IPS-18a (cell line): ENCODE data around the gene OR1I1.

Experiments
- H3K27ac ChIP-seq: one replicate; pipeline ENCODE4 v1.5.1; 2013; ENCODE audit warnings: low read length
- H3K27me3 ChIP-seq: one replicate; pipeline ENCODE4 v1.6.1; 2013; ENCODE audit warnings: mild to moderate bottlenecking, low read length; ENCODE audit not compliant: control insufficient read depth, insufficient read depth
- H3K36me3 ChIP-seq: one replicate; pipeline ENCODE4 v1.6.1; 2013; ENCODE audit warnings: low read depth, low read length; ENCODE audit not compliant: control insufficient read depth
- H3K4me1 ChIP-seq: one replicate; pipeline ENCODE4 v1.6.1; 2013; ENCODE audit warnings: low read depth, low read length; ENCODE audit not compliant: control insufficient read depth
- H3K4me3 ChIP-seq: one replicate; pipeline ENCODE4 v1.5.1; 2013; ENCODE audit warnings: low read length
- H3K9ac ChIP-seq: one replicate; pipeline ENCODE4 v1.6.1; 2013; ENCODE audit warnings: mild to moderate bottlenecking, low read length, moderate library complexity
- H3K9me3 ChIP-seq: one replicate; pipeline ENCODE4 v1.6.1; 2013; ENCODE audit warnings: low read depth, low read length; ENCODE audit not compliant: control insufficient read depth

The OR1I1 gene, protein sequence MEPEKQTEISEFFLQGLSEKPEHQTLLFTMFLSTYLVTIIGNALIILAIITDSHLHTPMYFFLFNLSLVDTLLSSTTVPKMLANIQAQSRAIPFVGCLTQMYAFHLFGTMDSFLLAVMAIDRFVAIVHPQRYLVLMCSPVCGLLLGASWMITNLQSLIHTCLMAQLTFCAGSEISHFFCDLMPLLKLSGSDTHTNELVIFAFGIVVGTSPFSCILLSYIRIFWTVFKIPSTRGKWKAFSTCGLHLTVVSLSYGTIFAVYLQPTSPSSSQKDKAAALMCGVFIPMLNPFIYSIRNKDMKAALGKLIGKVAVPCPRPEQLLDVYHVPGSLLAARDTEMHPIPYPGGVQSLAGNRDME

DNA sequence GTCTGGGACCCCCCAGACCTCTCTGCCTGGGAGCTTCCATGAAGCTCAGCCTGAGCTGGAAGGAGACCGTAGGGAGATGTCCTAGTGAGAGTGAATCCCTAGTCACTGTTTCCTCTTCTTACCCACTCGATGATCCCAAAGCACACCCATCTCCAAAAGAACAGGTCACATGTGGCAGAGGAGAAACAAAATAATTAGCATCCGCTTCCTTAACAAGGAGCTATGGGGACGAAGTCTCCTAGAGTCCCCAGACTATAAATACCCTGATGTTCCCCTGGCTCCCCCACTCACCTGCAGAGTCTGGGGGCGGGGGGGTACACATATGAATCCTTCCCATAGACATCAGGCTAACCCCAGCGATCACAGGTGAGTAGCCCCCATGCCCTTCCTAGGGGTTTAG lies at the start of gene OR1I1:
Gene OR1I1, plus strand, starts transcription at position 301 of the 400 bp plus-strand sequence. CDS start 4,855 bp downstream, outside the sequence.
- no peaks in the 10 kb centered on the region for H3K4me1 ChIP-seq
- no peak within 1 kb of the TSS for H3K9ac ChIP-seq
- no peak within 1 kb of the TSS for H3K4me3 ChIP-seq
- H3K27me3 ChIP-seq = peaks cover 3% of the 10 kb centered on the region
- H3K36me3 ChIP-seq = no peaks in the 10 kb centered on the region
- no peak within 1 kb of the TSS for H3K27ac ChIP-seq
- no peaks in the 10 kb centered on the region for H3K9me3 ChIP-seq

DNA sequence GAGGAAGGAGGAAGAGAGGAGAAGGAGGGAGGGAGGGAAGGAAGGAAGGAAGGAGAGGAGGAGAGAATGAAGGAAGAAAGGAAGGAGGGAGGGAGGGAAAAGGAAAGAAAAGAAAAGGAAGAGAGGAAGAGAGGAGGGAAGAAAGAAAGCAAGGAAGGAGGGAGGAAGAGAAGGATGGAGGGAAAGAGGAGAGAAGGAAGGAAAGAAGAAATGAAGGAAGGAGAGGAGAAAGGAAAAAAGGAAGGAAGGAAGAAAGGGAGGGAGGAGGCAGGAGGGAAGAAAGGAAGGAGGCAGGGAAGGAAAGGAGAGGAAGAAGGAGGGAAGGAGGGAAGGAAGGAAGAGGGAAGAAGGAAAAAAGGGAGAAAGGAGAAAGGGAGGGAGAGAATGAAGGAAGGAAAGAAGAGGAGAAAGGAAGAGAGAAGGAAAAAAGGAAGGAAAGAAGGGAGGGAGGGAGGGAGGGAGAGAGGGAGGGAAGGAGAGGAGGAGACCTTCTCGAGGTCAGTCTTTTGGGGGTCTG lies 46.2 kb upstream of the OR1I1 start:
- H3K36me3 ChIP-seq = no peaks in the 10 kb centered on the region
- no peaks in the 10 kb centered on the region for H3K27me3 ChIP-seq
- no peak overlapping the region for H3K27ac ChIP-seq
- H3K9ac ChIP-seq = no peak overlapping the region
- H3K4me1 ChIP-seq = no peaks in the 10 kb centered on the region
- no peak overlapping the region for H3K4me3 ChIP-seq
- H3K9me3 ChIP-seq = peaks cover 7% of the 10 kb centered on the region

DNA sequence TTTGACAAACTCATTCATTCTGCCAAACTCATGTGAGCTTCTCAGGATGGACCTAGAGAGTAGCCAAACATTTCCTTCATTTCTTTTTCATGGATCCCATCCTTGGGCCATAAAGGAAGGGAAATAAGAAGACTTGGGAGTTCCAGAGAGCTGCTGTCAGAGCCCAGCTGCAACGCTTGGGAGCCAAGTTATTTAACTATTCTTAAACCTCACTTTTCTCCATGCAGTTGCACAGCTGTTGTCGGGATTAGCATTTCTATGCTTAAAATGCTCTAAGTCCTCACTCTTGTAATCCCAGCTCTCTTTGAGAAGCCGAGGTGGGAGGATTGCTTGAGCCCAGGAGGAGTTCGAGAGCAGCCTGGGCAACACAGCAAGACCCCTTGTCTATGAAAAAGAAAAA lies 44.4 kb upstream of the OR1I1 start:
- Histone ChIP-seq H3K27me3 (no peaks in the 10 kb centered on the region), H3K36me3 (no peaks in the 10 kb centered on the region), H3K4me3 (no peak overlapping the region), H3K9me3 (peaks cover 7% of the 10 kb centered on the region), H3K9ac (no peak overlapping the region), H3K27ac (no peak overlapping the region), H3K4me1 (no peaks in the 10 kb centered on the region)

DNA sequence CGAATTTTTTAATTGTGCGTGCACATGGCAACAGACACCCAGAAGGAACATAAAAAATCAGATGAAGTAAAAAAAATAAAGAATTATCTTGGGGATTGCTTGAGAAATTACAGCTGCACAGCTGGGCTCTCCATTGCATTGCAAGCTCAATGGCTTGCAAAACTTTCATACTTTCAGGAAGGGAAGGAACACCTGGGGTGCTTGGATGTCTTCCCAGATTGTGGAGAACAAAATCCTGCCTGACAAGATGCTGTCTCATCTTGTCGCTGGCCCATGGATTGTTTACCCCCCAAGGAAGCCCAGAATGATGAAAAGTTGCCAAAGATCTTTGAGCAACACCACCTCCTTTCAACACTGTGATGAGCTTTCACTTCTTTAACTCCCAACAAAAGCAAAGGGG lies 43.7 kb upstream of the OR1I1 start:
- Histone ChIP-seq H3K27me3 (no peaks in the 10 kb centered on the region), H3K4me1 (no peaks in the 10 kb centered on the region), H3K9me3 (peaks cover 7% of the 10 kb centered on the region), H3K9ac (no peak overlapping the region), H3K27ac (no peak overlapping the region), H3K4me3 (no peak overlapping the region), H3K36me3 (no peaks in the 10 kb centered on the region)

DNA sequence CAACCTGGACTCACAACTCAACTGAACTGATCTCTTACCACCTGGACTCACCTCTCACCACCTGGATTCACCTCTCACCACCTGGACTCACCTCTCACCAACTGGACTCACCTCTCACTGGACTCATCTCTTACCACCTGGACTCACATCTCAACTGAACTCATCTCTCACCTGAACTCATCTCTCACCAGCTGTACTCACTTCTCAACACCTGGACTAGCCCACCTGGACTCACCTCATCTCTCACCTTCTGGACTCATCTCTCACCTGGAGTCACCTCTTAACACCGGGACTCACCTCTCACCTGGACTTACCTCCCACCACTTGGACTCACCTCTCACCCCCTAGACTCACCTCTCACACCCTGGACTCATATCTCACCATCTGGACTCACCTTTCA lies 40.0 kb upstream of the OR1I1 start:
- peaks cover 21% of the 10 kb centered on the region for H3K9me3 ChIP-seq
- H3K4me3 ChIP-seq = no peak overlapping the region

DNA sequence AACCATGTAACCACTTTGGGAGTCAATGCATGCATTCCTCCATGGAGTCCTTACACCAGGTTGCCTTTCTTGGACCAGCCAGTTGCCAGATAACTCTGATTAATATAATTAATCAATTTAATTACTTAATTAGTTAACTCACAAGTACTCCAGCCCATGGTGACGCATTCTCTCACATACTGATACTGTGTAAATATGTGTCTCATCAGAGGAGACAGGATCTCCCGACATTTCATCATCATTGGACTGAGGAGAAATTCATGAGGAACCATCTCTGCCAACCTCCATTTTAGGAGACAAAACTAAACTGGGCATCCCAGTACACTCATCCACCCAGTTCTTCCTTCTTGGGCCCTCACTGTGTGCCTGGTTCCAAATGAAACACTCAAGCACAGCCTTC lies 39.2 kb upstream of the OR1I1 start:
- Histone ChIP-seq H3K27me3 (no peaks in the 10 kb centered on the region), H3K4me3 (no peak overlapping the region), H3K4me1 (no peaks in the 10 kb centered on the region), H3K27ac (no peak overlapping the region), H3K9me3 (peaks cover 17% of the 10 kb centered on the region), H3K9ac (no peak overlapping the region), H3K36me3 (no peaks in the 10 kb centered on the region)

More for the DNA sequence above, 40.0 kb upstream of the OR1I1 start:
- no peak overlapping the region for H3K9ac ChIP-seq
- no peaks in the 10 kb centered on the region for H3K4me1 ChIP-seq
- no peaks in the 10 kb centered on the region for H3K27me3 ChIP-seq
- no peaks in the 10 kb centered on the region for H3K36me3 ChIP-seq
- no peak overlapping the region for H3K27ac ChIP-seq

DNA sequence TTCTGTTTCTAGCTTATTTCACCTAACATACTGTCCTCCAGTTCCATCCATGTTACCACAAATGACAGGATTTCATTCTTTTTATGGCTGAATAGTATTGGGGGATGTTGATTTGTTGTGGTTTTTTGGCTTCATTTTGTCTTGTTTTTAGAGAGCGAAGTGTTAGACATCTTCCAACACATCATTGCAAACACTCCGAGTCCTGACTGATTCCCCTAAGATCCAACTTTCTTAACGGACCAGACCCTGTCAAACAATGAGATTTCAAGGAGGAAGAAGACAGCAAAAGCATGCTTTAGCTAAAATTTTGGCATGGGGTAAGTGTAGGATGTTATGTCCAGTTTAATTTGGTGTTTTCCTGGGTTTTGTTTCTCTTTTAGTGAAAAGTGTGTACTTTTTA lies 36.5 kb upstream of the OR1I1 start:
- Histone ChIP-seq H3K27ac (no peak overlapping the region), H3K9me3 (peaks cover 18% of the 10 kb centered on the region), H3K27me3 (no peaks in the 10 kb centered on the region), H3K4me1 (no peaks in the 10 kb centered on the region), H3K9ac (no peak overlapping the region), H3K4me3 (no peak overlapping the region), H3K36me3 (no peaks in the 10 kb centered on the region)

DNA sequence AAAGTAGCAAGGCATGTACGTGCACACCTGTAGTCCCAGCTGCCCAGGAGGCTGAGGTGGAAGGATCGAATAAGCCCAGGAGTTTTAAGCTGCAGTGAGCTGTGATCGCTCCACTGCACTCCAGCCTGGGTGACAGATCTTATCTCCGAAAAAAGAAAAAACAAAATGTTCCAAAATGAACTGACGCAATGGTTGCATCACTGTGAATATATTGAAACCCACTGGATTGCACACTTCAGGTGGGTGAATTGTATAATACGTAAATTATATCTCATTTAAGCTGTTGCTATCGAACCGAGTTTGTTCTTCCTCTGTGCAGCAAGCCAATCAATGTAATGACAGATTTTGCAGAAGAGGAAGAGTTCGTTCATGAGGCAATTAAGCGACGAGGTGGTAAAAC lies 34.3 kb upstream of the OR1I1 start:
- H3K27me3 ChIP-seq = no peaks in the 10 kb centered on the region
- H3K4me1 ChIP-seq = no peaks in the 10 kb centered on the region
- H3K27ac ChIP-seq = no peak overlapping the region
- no peak overlapping the region for H3K9ac ChIP-seq
- H3K4me3 ChIP-seq = no peak overlapping the region
- peaks cover 26% of the 10 kb centered on the region for H3K9me3 ChIP-seq
- no peaks in the 10 kb centered on the region for H3K36me3 ChIP-seq

DNA sequence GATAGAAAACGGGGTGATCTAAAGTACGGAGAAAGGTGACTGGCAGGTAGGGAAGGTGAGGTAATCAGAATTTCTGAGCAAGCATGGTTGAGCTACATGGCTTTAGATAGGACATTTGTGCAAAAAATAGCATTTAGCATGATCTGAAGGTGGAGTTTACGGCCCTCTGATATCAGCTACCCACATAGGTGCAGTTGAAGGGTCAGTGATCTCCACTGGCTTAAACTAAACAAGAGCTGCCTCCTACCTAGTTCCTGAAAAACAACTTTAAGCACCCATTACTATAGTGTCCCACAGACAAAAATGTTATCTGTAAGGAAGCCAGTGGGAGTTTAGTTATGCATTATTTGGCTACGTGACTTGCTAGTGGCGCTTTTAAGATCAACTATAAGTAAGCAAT lies 33.9 kb upstream of the OR1I1 start:
- H3K27ac ChIP-seq = no peak overlapping the region
- H3K4me3 ChIP-seq = no peak overlapping the region
- no peaks in the 10 kb centered on the region for H3K4me1 ChIP-seq
- no peaks in the 10 kb centered on the region for H3K36me3 ChIP-seq
- H3K9ac ChIP-seq = no peak overlapping the region
- peaks cover 28% of the 10 kb centered on the region for H3K9me3 ChIP-seq
- H3K27me3 ChIP-seq = no peaks in the 10 kb centered on the region

DNA sequence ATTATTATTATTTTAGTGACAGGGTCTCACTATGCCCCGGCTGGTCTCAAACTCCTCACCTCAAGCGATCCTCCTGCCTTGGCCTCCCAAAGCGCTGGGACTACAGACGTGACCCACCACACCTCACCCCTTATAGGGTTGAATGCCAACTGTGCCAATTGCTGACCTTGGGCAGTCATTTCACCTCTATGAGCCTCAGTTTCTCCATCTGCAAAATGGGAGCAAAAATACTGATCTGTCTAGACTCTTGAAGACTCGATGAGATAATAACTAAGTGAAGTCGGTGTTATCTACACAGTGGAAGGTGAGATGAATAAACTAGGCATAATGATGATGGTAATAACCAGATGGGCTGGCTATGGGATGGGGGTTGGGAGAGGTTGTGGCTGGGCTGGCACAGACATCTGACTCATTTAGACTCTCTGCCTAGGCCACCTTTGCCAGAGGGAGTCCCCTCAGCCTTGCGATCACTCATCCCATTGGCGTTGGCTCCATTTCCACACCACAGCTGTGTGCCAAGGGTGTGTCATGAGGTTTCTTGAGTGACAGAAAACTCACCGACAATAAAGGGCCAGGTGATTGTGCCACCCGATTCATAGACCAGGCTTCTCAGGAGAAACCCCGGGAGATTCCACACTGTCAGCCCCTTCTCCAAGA lies 33.0 kb upstream of the OR1I1 start, which contains the start of gene CASP14:
Gene CASP14, plus strand, starts transcription at position 596 of the 657 bp plus-strand sequence. CDS start 2,772 bp downstream, outside the sequence.
- H3K9ac ChIP-seq = no peak within 1 kb of the TSS
- H3K9me3 ChIP-seq = peaks cover 28% of the 10 kb centered on the region
- no peak within 1 kb of the TSS for H3K27ac ChIP-seq
- H3K36me3 ChIP-seq = no peaks in the 10 kb centered on the region
- H3K4me1 ChIP-seq = no peaks in the 10 kb centered on the region
- H3K4me3 ChIP-seq = no peak within 1 kb of the TSS
- no peaks in the 10 kb centered on the region for H3K27me3 ChIP-seq

DNA sequence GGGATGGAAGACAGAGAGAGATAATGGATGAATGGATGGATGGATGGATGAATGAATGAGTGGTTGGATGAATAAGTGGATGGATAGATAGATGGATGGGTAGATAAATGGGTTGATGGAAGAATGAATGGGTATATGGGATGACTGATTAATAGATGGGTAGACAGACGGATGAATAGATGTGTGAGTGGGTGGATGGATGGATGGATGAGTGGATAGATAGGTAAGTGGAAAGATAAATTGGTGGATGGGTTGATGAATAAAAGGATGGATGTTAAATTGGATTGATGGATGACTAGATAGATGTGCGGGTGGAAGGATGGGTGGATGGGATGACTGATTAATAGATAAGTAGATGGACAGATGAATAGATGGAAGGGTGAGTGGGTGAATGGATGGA lies 31.4 kb upstream of the OR1I1 start:
- H3K27me3 ChIP-seq = no peaks in the 10 kb centered on the region
- no peak overlapping the region for H3K4me3 ChIP-seq

More for the DNA sequence above, 31.4 kb upstream of the OR1I1 start:
- Histone ChIP-seq H3K9ac (no peak overlapping the region), H3K4me1 (no peaks in the 10 kb centered on the region), H3K36me3 (no peaks in the 10 kb centered on the region), H3K9me3 (peaks cover 21% of the 10 kb centered on the region), H3K27ac (no peak overlapping the region)
